Measurements from ENCODE around the gene FAM168B.

DNA sequence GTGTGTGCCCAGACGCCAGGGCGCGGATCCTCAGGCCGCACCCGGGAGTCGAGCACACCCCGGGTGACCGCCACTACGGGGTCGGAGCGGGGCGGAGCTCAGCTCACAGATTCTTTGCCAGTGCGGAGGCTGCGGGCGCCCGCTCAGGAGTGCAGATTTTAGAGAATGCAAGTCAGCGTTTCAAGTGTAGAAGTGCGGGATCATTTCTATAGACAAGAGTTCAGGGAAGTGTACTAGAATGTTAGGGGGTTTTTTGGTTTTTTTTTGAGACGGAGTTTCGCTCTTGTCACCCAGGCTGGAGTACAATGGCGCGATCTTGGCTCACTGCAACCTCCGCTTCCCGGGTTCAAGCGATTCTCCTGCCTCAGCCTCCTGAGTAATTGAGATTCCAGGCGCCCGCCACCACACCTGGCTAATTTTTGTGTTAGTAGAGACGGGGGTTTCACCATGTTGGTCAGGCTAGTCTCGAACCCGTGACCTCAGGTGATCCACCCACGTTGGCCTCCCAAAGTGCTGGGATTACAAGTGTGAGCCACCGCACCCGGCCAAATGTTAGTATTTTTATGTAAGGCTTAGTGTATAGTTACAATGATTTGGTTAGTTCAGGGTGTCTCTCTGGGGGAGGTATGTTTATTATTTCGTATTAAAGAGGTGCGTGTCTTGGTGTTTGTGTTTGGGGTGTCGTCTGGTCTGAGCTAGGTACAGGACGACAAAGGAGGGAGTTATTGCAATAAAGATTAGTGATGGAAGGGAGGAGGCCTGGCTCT, 619 bp upstream of the FAM168B start:
- TF ChIP-seq POLR2AphosphoS5 (IDR thresholded peaks at IDR 0.05; ENCODE audit: borderline replicate concordance, low read depth, low read length) (no peak), EZH2 (IDR thresholded peaks at IDR 0.05) (no peak)

All from SK-N-MC (cell line).